HEK293 (cell line): Measurements from ENCODE around the gene SPATA24.

Experiments used
- CTCF ChIA-PET: fragments of 350-600 bp; formaldehyde crosslinking; extraction: SDS; loops from one replicate; lab custom pipeline; 2021; ENCODE audit warnings: antibody characterized with exemption; lab: Yijun Ruan, JAX
- POLR2A ChIA-PET: fragments of 300-600 bp; formaldehyde crosslinking; extraction: SDS; loops from one replicate; lab custom pipeline; 2020; ENCODE audit warnings: antibody characterized with exemption, inconsistent platforms; lab: Yijun Ruan, JAX
- H3K27ac ChIP-seq: fragments of 200-500 bp; sonication (Bioruptor generic); 2 replicates; pipeline ENCODE4 v1.5.1; 2014; ENCODE audit warnings: low read depth, low read length, control low read depth, inconsistent platforms; ENCODE audit errors: extremely low read depth
- H3K36me3 ChIP-seq, 2 experiments: fragments of 200-500 bp in 1 of 2; sonication (Bioruptor generic) in 1 of 2; 1 replicate in 1 of 2; 2 replicates in 1 of 2; pipeline ENCODE4 v1.5.1; 2014 to 2017; ENCODE audit warnings: inconsistent platforms in 2 of 2, low read length in 2 of 2; ENCODE audit not compliant: control insufficient read depth in 2 of 2, insufficient read depth in 1 of 2
- H3K4me1 ChIP-seq: fragments of 200-500 bp; sonication (Bioruptor generic); 2 replicates; pipeline ENCODE4 v1.5.1; 2014; ENCODE audit warnings: mild to moderate bottlenecking, low read length, inconsistent platforms; ENCODE audit not compliant: control insufficient read depth, insufficient read depth
- H3K4me3 ChIP-seq: 2 replicates; pipeline ENCODE4 v1.5.1; 2011; ENCODE audit warnings: low read depth, mild to moderate bottlenecking, control low read depth, low read length, moderate library complexity
- H3K9me3 ChIP-seq: fragments of 200-500 bp; sonication (Bioruptor generic); 2 replicates; pipeline ENCODE4 v1.5.1; 2014; ENCODE audit warnings: low read depth, low read length, inconsistent platforms; ENCODE audit not compliant: control insufficient read depth, insufficient read depth
- GLIS2 ChIP-seq: fragments of 450-650 bp; formaldehyde crosslinking; IDR thresholded peaks from 2 replicates; pipeline ENCODE4 v1.5.1; 2016; ENCODE audit warnings: missing biosample characterization, missing genetic modification characterization
- MZF1 ChIP-seq: fragments of 450-650 bp; formaldehyde crosslinking; IDR thresholded peaks from 2 replicates; pipeline ENCODE4 v1.5.1; 2017; ENCODE audit warnings: missing biosample characterization, missing genetic modification characterization, borderline replicate concordance
- RBAK ChIP-seq: fragments of 450-650 bp; formaldehyde crosslinking; IDR thresholded peaks from 2 replicates; pipeline ENCODE4 v1.5.1; 2016; ENCODE audit warnings: missing biosample characterization, missing genetic modification characterization
- SETDB1 ChIP-seq: IDR thresholded peaks from one replicate; pipeline ENCODE4 v1.6.1; 2017; ENCODE audit warnings: mild to moderate bottlenecking, low read length, moderate library complexity, mixed read lengths; ENCODE audit not compliant: insufficient read length
- ZBTB17 ChIP-seq: fragments of 450-650 bp; formaldehyde crosslinking; IDR thresholded peaks from 2 replicates; pipeline ENCODE4 v1.5.1; 2016; ENCODE audit warnings: missing biosample characterization, missing genetic modification characterization
- ZBTB20 ChIP-seq: fragments of 450-650 bp; formaldehyde crosslinking; IDR thresholded peaks from 2 replicates; pipeline ENCODE4 v1.5.1; 2016; ENCODE audit warnings: missing biosample characterization, missing genetic modification characterization
- ZBTB49 ChIP-seq: fragments of 450-650 bp; formaldehyde crosslinking; IDR thresholded peaks from 2 replicates; pipeline ENCODE4 v1.5.1; 2016; ENCODE audit warnings: missing biosample characterization, missing genetic modification characterization, low read depth
- ZBTB7A ChIP-seq: fragments of 450-650 bp; formaldehyde crosslinking; IDR thresholded peaks from 2 replicates; pipeline ENCODE4 v1.5.1; 2016; ENCODE audit warnings: low read depth, missing biosample characterization, missing genetic modification characterization
- ZEB2 ChIP-seq: fragments of 450-650 bp; formaldehyde crosslinking; IDR thresholded peaks from 2 replicates; pipeline ENCODE4 v1.5.1; 2016; ENCODE audit warnings: missing biosample characterization, missing genetic modification characterization
- ZNF112 ChIP-seq: fragments of 450-650 bp; formaldehyde crosslinking; IDR thresholded peaks from 2 replicates; pipeline ENCODE4 v1.5.0; 2017; ENCODE audit warnings: missing biosample characterization, missing genetic modification characterization
- ZNF132 ChIP-seq: fragments of 450-650 bp; formaldehyde crosslinking; IDR thresholded peaks from 2 replicates; pipeline ENCODE4 v1.5.1; 2017; ENCODE audit warnings: missing biosample characterization, missing genetic modification characterization, borderline replicate concordance
- ZNF157 ChIP-seq: fragments of 450-650 bp; formaldehyde crosslinking; IDR thresholded peaks from 2 replicates; pipeline ENCODE4 v1.5.1; 2016; ENCODE audit warnings: missing biosample characterization, missing genetic modification characterization
- ZNF174 ChIP-seq: fragments of 450-650 bp; formaldehyde crosslinking; IDR thresholded peaks from 2 replicates; pipeline ENCODE4 v1.5.0; 2017; ENCODE audit warnings: missing biosample characterization, mild to moderate bottlenecking, missing genetic modification characterization
- ZNF335 ChIP-seq: fragments of 450-650 bp; formaldehyde crosslinking; conservative IDR thresholded peaks from 2 replicates; pipeline ENCODE4 v1.5.1; 2016; ENCODE audit warnings: missing biosample characterization, missing genetic modification characterization
- ZNF449 ChIP-seq: fragments of 450-650 bp; formaldehyde crosslinking; IDR thresholded peaks from 2 replicates; pipeline ENCODE4 v1.5.1; 2017; ENCODE audit warnings: missing biosample characterization, mild to moderate bottlenecking, missing genetic modification characterization, moderate library complexity
- ZNF510 ChIP-seq: fragments of 450-650 bp; formaldehyde crosslinking; IDR thresholded peaks from 2 replicates; pipeline ENCODE4 v1.5.1; 2018; ENCODE audit warnings: mild to moderate bottlenecking, missing genetic modification characterization, missing biosample characterization; ENCODE audit not compliant: insufficient replicate concordance
- ZNF544 ChIP-seq: fragments of 450-650 bp; formaldehyde crosslinking; IDR thresholded peaks from 2 replicates; pipeline ENCODE4 v1.5.0; 2017; ENCODE audit warnings: missing biosample characterization, missing genetic modification characterization
- ZNF561 ChIP-seq: fragments of 450-650 bp; IDR thresholded peaks from 2 replicates; pipeline ENCODE4 v1.5.1; 2018; ENCODE audit warnings: missing biosample characterization, missing genetic modification characterization, borderline replicate concordance
- ZNF571 ChIP-seq: fragments of 450-650 bp; formaldehyde crosslinking; IDR thresholded peaks from 2 replicates; pipeline ENCODE4 v1.5.0; 2017; ENCODE audit warnings: missing biosample characterization, missing genetic modification characterization
- ZNF626 ChIP-seq: fragments of 450-650 bp; sonication (Bioruptor Pico); formaldehyde crosslinking; IDR thresholded peaks from 2 replicates; pipeline ENCODE4 v1.5.1; 2018; ENCODE audit warnings: missing biosample characterization, missing genetic modification characterization, inconsistent platforms
- ZNF776 ChIP-seq: fragments of 450-650 bp; formaldehyde crosslinking; IDR thresholded peaks from 2 replicates; pipeline ENCODE4 v1.5.0; 2017; ENCODE audit warnings: missing biosample characterization, missing genetic modification characterization, borderline replicate concordance
- ZNF830 ChIP-seq: fragments of 450-650 bp; IDR thresholded peaks from 2 replicates; pipeline ENCODE4 v1.5.0; 2018; ENCODE audit warnings: missing biosample characterization, missing genetic modification characterization, low read depth, mild to moderate bottlenecking, moderate library complexity
- ZSCAN16 ChIP-seq: fragments of 450-650 bp; formaldehyde crosslinking; IDR thresholded peaks from 2 replicates; pipeline ENCODE4 v1.5.1; 2016; ENCODE audit warnings: missing biosample characterization, missing genetic modification characterization
- TF ChIP-seq, protein P1 (sequence below): fragments of 450-650 bp; formaldehyde crosslinking; IDR thresholded peaks from 2 replicates; pipeline ENCODE4 v1.5.1; 2016; ENCODE audit warnings: missing biosample characterization, missing genetic modification characterization

SPATA24 gene

DNA sequence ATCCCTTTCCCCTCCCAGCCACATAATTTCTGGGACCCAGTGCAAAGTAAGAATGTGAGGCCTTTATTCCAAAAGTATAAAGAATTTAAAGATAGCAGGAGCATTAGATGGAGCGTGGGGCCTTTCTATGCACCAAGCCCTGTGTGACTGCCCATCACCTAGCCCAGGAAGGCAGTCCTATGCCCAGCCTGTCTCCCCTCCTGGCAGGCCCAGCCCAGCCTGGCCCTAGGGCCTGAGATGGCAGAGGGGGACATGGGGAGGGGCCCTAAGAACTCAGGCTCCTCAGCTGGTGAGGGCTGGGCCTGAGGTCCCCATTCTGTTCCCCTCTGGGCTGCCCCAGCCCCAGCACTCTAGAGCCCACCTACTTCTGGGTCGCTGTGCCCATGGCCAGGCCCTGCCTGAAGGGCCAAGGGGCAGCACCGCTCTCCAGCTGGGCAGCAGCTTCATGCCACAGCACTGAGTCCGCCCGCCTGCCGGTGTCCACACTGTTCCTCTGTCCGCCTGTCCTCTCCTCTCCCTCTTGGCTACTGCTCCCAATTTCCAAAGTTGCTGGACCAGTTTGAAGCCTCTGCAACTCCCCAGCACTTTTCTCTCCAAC lies 19.8 kb downstream of the SPATA24 start:
- TF ChIP-seq ZNF449 (tag by site-specific recombination) (no peak), ZEB2 (tag by site-specific recombination) (no peak), ZNF544 (tag by site-specific recombination) (no peak), ZBTB49 (tag by site-specific recombination) (no peak), MZF1 (tag by site-specific recombination) (no peak), RBAK (no peak), ZNF132 (no peak), ZNF510 (no peak), ZNF157 (no peak), ZBTB7A (no peak), GLIS2 (tag by site-specific recombination) (no peak), ZNF776 (no peak), ZNF830 (tag by site-specific recombination) (no peak), ZNF561 (no peak), ZNF571 (no peak), SETDB1 (no peak)
- TF ChIP-seq, protein P1, sequence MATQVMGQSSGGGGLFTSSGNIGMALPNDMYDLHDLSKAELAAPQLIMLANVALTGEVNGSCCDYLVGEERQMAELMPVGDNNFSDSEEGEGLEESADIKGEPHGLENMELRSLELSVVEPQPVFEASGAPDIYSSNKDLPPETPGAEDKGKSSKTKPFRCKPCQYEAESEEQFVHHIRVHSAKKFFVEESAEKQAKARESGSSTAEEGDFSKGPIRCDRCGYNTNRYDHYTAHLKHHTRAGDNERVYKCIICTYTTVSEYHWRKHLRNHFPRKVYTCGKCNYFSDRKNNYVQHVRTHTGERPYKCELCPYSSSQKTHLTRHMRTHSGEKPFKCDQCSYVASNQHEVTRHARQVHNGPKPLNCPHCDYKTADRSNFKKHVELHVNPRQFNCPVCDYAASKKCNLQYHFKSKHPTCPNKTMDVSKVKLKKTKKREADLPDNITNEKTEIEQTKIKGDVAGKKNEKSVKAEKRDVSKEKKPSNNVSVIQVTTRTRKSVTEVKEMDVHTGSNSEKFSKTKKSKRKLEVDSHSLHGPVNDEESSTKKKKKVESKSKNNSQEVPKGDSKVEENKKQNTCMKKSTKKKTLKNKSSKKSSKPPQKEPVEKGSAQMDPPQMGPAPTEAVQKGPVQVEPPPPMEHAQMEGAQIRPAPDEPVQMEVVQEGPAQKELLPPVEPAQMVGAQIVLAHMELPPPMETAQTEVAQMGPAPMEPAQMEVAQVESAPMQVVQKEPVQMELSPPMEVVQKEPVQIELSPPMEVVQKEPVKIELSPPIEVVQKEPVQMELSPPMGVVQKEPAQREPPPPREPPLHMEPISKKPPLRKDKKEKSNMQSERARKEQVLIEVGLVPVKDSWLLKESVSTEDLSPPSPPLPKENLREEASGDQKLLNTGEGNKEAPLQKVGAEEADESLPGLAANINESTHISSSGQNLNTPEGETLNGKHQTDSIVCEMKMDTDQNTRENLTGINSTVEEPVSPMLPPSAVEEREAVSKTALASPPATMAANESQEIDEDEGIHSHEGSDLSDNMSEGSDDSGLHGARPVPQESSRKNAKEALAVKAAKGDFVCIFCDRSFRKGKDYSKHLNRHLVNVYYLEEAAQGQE (tag by site-specific recombination), result no peak
- Histone ChIP-seq H3K27ac (no peak overlapping the region), H3K36me3 (no peaks in the 10 kb centered on the region), H3K4me1 (no peaks in the 10 kb centered on the region), H3K9me3 (no peaks in the 10 kb centered on the region), H3K4me3 (no peak overlapping the region)
- POLR2A ChIA-PET, result no interaction called here
- CTCF ChIA-PET, result interaction anchor here (0.5 kb wide), 1 partner anchor 79 kb away, joined by 3 read pairs; no protein-coding TSS in a partner anchor

GRCh38 chr5:139383275-139383992 lies 20.5 kb downstream of the SPATA24 start, which contains the start of gene SLC23A1:
Gene SLC23A1 (minus strand): TSS chr5:139383297. CDS start chr5:139383253, 44 bp downstream.
- Histone ChIP-seq H3K9me3 (no peaks in the 10 kb centered on the region), H3K4me1 (no peaks in the 10 kb centered on the region), H3K27ac (no peak within 1 kb of the TSS), H3K36me3 (no peaks in the 10 kb centered on the region), H3K4me3 (no peak within 1 kb of the TSS)
- CTCF ChIA-PET, result no interaction called here
- no peak for TF ChIP-seq ZSCAN16 (tag by site-specific recombination)
- TF ChIP-seq ZBTB20 (tag by site-specific recombination), result peak; percentile 40; the same call in 1 of the 2 replicates
- TF ChIP-seq ZNF335 (tag by site-specific recombination), result peak; percentile 34
- no peak for TF ChIP-seq ZNF626
- TF ChIP-seq ZNF112 (tag by site-specific recombination), result 0 out of 2 replicates have a peak, but pooled peaks have one; percentile 52
- 0 out of 2 replicates have a peak, but pooled peaks have one; percentile 75 for TF ChIP-seq ZNF174
- TF ChIP-seq ZBTB17, result 0 out of 2 replicates have a peak, but pooled peaks have one; percentile 32
- TF ChIP-seq, all 188 proteins: peak for 5
- POLR2A ChIA-PET, result no interaction called here
